ENCODE results near the gene SLC18A3.

- no peak for TF ChIP-seq CTCF (IDR thresholded peaks at IDR 0.05)
- no peak for TF ChIP-seq POLR2A (IDR thresholded peaks at IDR 0.05)
Observed at GRCh38 chr10:49575489-49576072, 34.5 kb upstream of the SLC18A3 start.
